H1 (cell line): ENCODE results near the gene SYNRG. TPM values are rescaled to one million over a fixed set of nuclear protein-coding genes. Genes with fewer than 3 reads are reported as not detected.

Experiments used
- CTCF ChIA-PET: fragments of 300-600 bp; sonication (Branson Sonifier 250); formaldehyde crosslinking; loops from one replicate; lab custom pipeline; 2021; ENCODE audit not compliant: partially characterized antibody; lab: Charles Lee
- POLR2A ChIA-PET: fragments of 300-600 bp; sonication (Branson Sonifier 250); formaldehyde crosslinking; loops from one replicate; lab custom pipeline; 2021; ENCODE audit warnings: inconsistent platforms; ENCODE audit not compliant: partially characterized antibody; lab: Charles Lee
- DNase-seq, 2 experiments: peaks; one replicate each; pipeline versions ENCODE4 v3.0.0 to v3.0.0-alpha.2; 2010 to 2022; ENCODE audit warnings: low spot score in 2 of 2, low read depth in 1 of 2, mixed read lengths in 1 of 2
- FAIRE-seq: peaks from 2 replicates; lab custom pipeline; 2011; peaks lifted over from hg19 to GRCh38; lab: Jason Lieb, UNC
- H2AFZ ChIP-seq: 2 replicates; pipeline ENCODE4 v1.8.1; 2012; ENCODE audit warnings: low read length, inconsistent platforms
- H2AK5ac ChIP-seq: 2 replicates; pipeline ENCODE4 v1.6.1; 2013; ENCODE audit warnings: low read depth, low read length
- H2BK120ac ChIP-seq: replicated peaks from 2 replicates; pipeline ENCODE3; 2013; ENCODE audit warnings: low read depth, low read length, inconsistent platforms
- H2BK12ac ChIP-seq: 2 replicates; pipeline ENCODE4 v1.6.1; 2013; ENCODE audit warnings: low read depth, low read length
- H2BK15ac ChIP-seq: 2 replicates; pipeline ENCODE4 v1.6.1; 2013; ENCODE audit warnings: low read length
- H2BK20ac ChIP-seq: 2 replicates; pipeline ENCODE4 v1.6.1; 2013; ENCODE audit warnings: low read length
- H2BK5ac ChIP-seq: 2 replicates; pipeline ENCODE4 v1.6.1; 2013; ENCODE audit warnings: low read depth, low read length
- H3K14ac ChIP-seq: 2 replicates; pipeline ENCODE4 v1.6.1; 2013; ENCODE audit warnings: inconsistent platforms; ENCODE audit not compliant: insufficient read length
- H3K18ac ChIP-seq: 2 replicates; pipeline ENCODE4 v1.6.1; 2013; ENCODE audit warnings: low read length; ENCODE audit errors: extremely low read depth
- H3K23ac ChIP-seq: 2 replicates; pipeline ENCODE4 v1.6.1; 2013; ENCODE audit warnings: inconsistent platforms; ENCODE audit not compliant: insufficient read length
- H3K23me2 ChIP-seq: 2 replicates; pipeline ENCODE4 v1.6.1; 2013; ENCODE audit warnings: low read depth, low read length
- H3K27ac ChIP-seq: 2 replicates; pipeline ENCODE4 v1.6.1; 2011; ENCODE audit warnings: low read depth, low read length, inconsistent platforms
- H3K27me3 ChIP-seq, 4 experiments: replicated peaks in 1 of 4; 1 replicate in 1 of 4; 2 replicates in 3 of 4; pipeline versions ENCODE4 v1.6.1 to v1.8.1; 2011 to 2013; ENCODE audit warnings: low read length in 3 of 4, mild to moderate bottlenecking in 3 of 4, inconsistent platforms in 2 of 4, mixed read lengths in 2 of 4, moderate library complexity in 1 of 4; ENCODE audit not compliant: control insufficient read depth in 3 of 4, insufficient read depth in 3 of 4; ENCODE audit errors: extremely low read depth in 1 of 4
- H3K36me3 ChIP-seq, 4 experiments: 2 replicates each; pipeline versions ENCODE4 v1.6.1 to v1.8.1; 2011 to 2013; ENCODE audit warnings: mild to moderate bottlenecking in 4 of 4, low read length in 3 of 4, moderate library complexity in 2 of 4, control low read depth in 1 of 4, inconsistent platforms in 1 of 4; ENCODE audit not compliant: insufficient read depth in 4 of 4, control insufficient read depth in 2 of 4
- H3K4ac ChIP-seq: replicated peaks from 2 replicates; pipeline ENCODE3; 2013; ENCODE audit warnings: low read length, low read depth, mixed read lengths, inconsistent platforms; ENCODE audit not compliant: insufficient read length
- H3K4me1 ChIP-seq, 4 experiments: replicated peaks in 1 of 4; 1 replicate in 1 of 4; 2 replicates in 3 of 4; pipeline versions ENCODE4 v1.6.1 to v1.8.1; 2011 to 2013; ENCODE audit warnings: low read length in 3 of 4, inconsistent platforms in 2 of 4, mixed read lengths in 1 of 4; ENCODE audit not compliant: insufficient read depth in 4 of 4, control insufficient read depth in 3 of 4
- H3K4me2 ChIP-seq, 2 experiments: 2 replicates each; pipeline versions ENCODE4 v1.6.1 to v1.8.1; 2011 to 2013; ENCODE audit warnings: low read depth in 2 of 2, low read length in 2 of 2, control low read depth in 1 of 2, inconsistent platforms in 1 of 2, mild to moderate bottlenecking in 1 of 2; ENCODE audit not compliant: insufficient read depth in 1 of 2
- H3K4me3 ChIP-seq, 4 experiments: fragments of 200-600, 300-600 bp in 1 of 4; sonication (generic), shearing (Covaris generic), sonication (Bioruptor Twin) in 1 of 4; 2 replicates each; pipeline versions ENCODE4 v1.5.1 to v1.8.1; 2011 to 2016; ENCODE audit warnings: low read length in 4 of 4, low read depth in 3 of 4, control low read depth in 2 of 4, inconsistent platforms in 2 of 4, mild to moderate bottlenecking in 2 of 4, mixed read lengths in 1 of 4, moderate library complexity in 1 of 4; ENCODE audit not compliant: insufficient read depth in 2 of 4; ENCODE audit errors: extremely low read depth in 1 of 4
- H3K56ac ChIP-seq: replicated peaks from 2 replicates; pipeline ENCODE3; 2013; ENCODE audit warnings: low read depth, mild to moderate bottlenecking, mixed read lengths, low read length, inconsistent platforms; ENCODE audit not compliant: insufficient read length
- H3K79me1 ChIP-seq: 2 replicates; pipeline ENCODE4 v1.6.1; 2013; ENCODE audit warnings: low read depth, low read length, control low read depth
- H3K79me2 ChIP-seq, 2 experiments: 2 replicates each; pipeline versions ENCODE4 v1.6.1 to v1.8.1; 2012 to 2013; ENCODE audit warnings: low read length in 2 of 2, mild to moderate bottlenecking in 2 of 2, inconsistent platforms in 1 of 2; ENCODE audit not compliant: insufficient read depth in 2 of 2, control insufficient read depth in 1 of 2
- H3K9ac ChIP-seq, 4 experiments: replicated peaks in 1 of 4; 1 replicate in 1 of 4; 2 replicates in 3 of 4; pipeline versions ENCODE4 v1.6.1 to v1.8.1; 2011 to 2013; ENCODE audit warnings: low read depth in 3 of 4, low read length in 3 of 4, control low read depth in 2 of 4, mild to moderate bottlenecking in 2 of 4, moderate library complexity in 2 of 4, inconsistent platforms in 1 of 4; ENCODE audit errors: extremely low read depth in 1 of 4
- H3K9me3 ChIP-seq, 2 experiments: 2 replicates each; pipeline versions ENCODE4 v1.6.1 to v1.8.1; 2012 to 2013; ENCODE audit warnings: mild to moderate bottlenecking in 2 of 2, moderate library complexity in 2 of 2, control low read depth in 1 of 2, inconsistent platforms in 1 of 2, low read depth in 1 of 2, low read length in 1 of 2, mixed read lengths in 1 of 2; ENCODE audit not compliant: insufficient read depth in 2 of 2
- H4K20me1 ChIP-seq, 2 experiments: replicated peaks in 1 of 2; 2 replicates each; pipeline versions ENCODE3 to v1.8.1; 2011 to 2013; ENCODE audit warnings: inconsistent platforms in 2 of 2, low read length in 2 of 2, mild to moderate bottlenecking in 1 of 2; ENCODE audit not compliant: insufficient read depth in 2 of 2, control insufficient read depth in 1 of 2
- H4K5ac ChIP-seq: 2 replicates; pipeline ENCODE4 v1.6.1; 2013; ENCODE audit warnings: low read length, low read depth, mixed read lengths, inconsistent platforms; ENCODE audit not compliant: insufficient read length
- H4K8ac ChIP-seq: 2 replicates; pipeline ENCODE4 v1.8.0; 2013; ENCODE audit warnings: mild to moderate bottlenecking, moderate library complexity, low read length, inconsistent platforms; ENCODE audit not compliant: insufficient read depth; ENCODE audit errors: extremely low read depth
- H4K91ac ChIP-seq: replicated peaks from 2 replicates; pipeline ENCODE3; 2013; ENCODE audit warnings: low read length, mixed read lengths, inconsistent platforms; ENCODE audit not compliant: insufficient read length
- CREB1 ChIP-seq: IDR thresholded peaks from 2 replicates; pipeline ENCODE4 v1.6.1; 2012; ENCODE audit warnings: inconsistent platforms
- WGBS, 2 experiments: shearing (Covaris generic) in 1 of 2; methylation state at CpG; one replicate each; pipeline versions ENCODE4 v1.1.6 to v1.1.7; 2013 to 2015; ENCODE audit warnings: low lambda C conversion rate in 2 of 2, mixed read lengths in 2 of 2, inconsistent platforms in 1 of 2, low coverage in 1 of 2, missing lambda C conversion rate in 1 of 2; ENCODE audit not compliant: insufficient replicate concordance in 2 of 2, insufficient coverage in 1 of 2, insufficient read length in 1 of 2; ENCODE audit errors: extremely low coverage in 1 of 2, missing lambda C conversion rate in 1 of 2; 5-methylcytosine and 5-hydroxymethylcytosine counted together
- polyA plus RNA-seq, 7 experiments: library from polyadenylated mRNA; depleted of rRNA in 3 of 7; stranded (reverse) in 5 of 7; unstranded in 2 of 7; fragments of >200 nt in 5 of 7; fragments of 200-250 nt in 2 of 7; gene quantifications; 1 replicate in 5 of 7; 2 replicates in 1 of 7; 4 replicates in 1 of 7; pipeline versions ENCODE4 v1.2.1 to v1.2.3, GENCODE V29; 2011 to 2013; ENCODE audit warnings: missing spikeins in 2 of 7, mixed read lengths in 2 of 7
- total RNA-seq: library from RNA; stranded (reverse); fragmentation: NEBNext Ultra II Directional; extraction: Animal tissue kit (Norgen Biotek cat#: 25700); gene quantifications from 2 replicates; pipeline ENCODE4 v1.2.1, GENCODE V29; 2021

Gene SYNRG
- total and polyA plus RNA-seq, 2 of the 8 experiments (the other 6 are each of a cell fraction or from before 2014, with no cell fraction given): 7.7 to 31.7 TPM

DNA sequence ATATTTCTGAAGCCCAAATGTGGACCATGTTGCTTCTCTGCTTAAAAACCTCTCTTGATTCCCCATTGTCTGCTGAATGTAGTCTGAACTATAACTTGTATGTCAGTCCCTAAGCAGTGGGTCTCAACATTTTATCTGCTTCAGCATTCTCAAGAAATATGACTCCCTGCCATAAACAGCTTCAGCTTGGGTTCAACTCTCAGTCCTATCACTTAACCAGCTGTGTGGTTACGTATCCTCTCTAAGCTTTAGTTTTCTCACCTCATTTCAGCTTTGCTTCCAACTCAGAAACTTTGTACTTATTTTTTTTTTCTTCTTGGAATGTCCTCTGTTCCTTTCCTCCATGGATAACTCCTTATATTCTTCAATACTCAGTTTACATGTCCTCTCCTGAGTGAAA, 38.6 kb upstream of the SYNRG start:
- Histone ChIP-seq H4K8ac (no peak overlapping the region), H3K4me3 (no peak overlapping the region), H4K91ac (no peak overlapping the region), H3K4me1 (no peaks in the 10 kb centered on the region), H3K18ac (no peak overlapping the region), H2BK120ac (no peak overlapping the region), H3K9ac (no peak overlapping the region), H4K5ac (no peak overlapping the region), H2BK12ac (no peak overlapping the region), H2AFZ (no peak overlapping the region), H4K20me1 (no peaks in the 10 kb centered on the region), H3K27me3 (peaks cover 0 to 2% (median 0%) of the 10 kb centered on the region in 4 experiments; a peak in 3 of 7 replicates), H2BK5ac (no peak overlapping the region), H2BK20ac (no peak overlapping the region), H2BK15ac (no peak overlapping the region), H3K36me3 (no peaks in the 10 kb centered on the region), H3K79me2 (peaks cover 0 to 3% of the 10 kb centered on the region in 2 experiments; a peak in 2 of 4 replicates), H3K27ac (no peak overlapping the region), H3K4ac (no peak overlapping the region), H3K56ac (no peak overlapping the region), H3K79me1 (no peaks in the 10 kb centered on the region), H3K23me2 (no peaks in the 10 kb centered on the region), H3K4me2 (no peak overlapping the region), H3K14ac (no peak overlapping the region), H2AK5ac (no peak overlapping the region), H3K23ac (no peak overlapping the region), H3K9me3 (no peaks in the 10 kb centered on the region)
- no peak for TF ChIP-seq CREB1
- CTCF ChIA-PET: interaction anchor here (0.7 to 6.1 kb wide), 6 partner anchors 59 to 1678 kb away, joined by 3 to 48 read pairs (median 6); partner anchors contain the start of gene HNF1B
- POLR2A ChIA-PET: no interaction called here
- WGBS, 2 experiments: 94% methylated on average over 1 of the region's 1 CpG; no CpG with 5 or more reads in 1 of the 2 experiments
- no peak for FAIRE-seq
- no peak for DNase-seq
